ENCODE measurements around the gene F7.

Gene F7

GRCh38 chr13:113119822-113120189, 14.2 kb downstream of the F7 start:
- no peak for DNase-seq

DNA sequence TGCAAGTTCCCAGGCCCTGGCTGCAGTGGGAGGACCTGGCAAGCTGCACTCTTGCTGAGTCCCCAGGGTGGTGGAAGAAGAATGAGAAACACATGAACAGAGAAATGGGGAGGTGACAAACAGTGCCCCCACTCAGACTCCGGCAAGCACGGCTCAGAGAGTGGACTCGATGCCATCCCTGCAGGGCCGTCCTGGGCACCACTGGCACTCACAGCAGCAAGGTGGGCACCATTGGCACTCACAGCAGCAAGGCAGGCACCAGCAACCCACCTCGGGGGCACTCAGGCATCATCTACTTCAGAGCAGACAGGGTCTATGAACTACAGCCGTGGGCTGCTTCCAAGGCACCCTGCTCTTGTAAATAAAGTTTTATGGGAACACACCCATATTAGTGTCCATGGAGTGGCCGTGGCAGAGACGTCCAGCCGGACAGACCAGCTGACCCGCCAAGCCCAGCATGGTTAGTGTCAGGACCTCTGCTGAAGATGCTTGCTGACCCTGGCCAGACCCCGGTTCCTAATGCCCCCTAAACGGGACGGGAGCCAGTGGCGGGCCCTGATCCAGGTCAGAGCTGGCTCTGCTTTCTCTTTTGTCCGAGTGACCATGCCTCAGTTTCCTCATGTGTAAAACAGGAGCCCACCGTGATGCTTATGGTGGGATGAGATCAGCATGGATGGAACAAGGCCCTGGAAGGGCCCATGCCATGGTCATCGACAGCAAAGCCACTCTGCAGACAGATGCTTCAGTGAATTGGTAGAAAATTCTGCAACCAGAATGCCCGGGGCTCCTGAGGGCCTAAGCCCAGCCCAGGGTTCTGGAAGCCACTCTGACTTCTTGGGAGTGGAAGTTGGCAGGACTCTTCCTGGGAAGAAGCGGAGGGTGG, 14.9 kb downstream of the F7 start:
- no peak for DNase-seq

DNA sequence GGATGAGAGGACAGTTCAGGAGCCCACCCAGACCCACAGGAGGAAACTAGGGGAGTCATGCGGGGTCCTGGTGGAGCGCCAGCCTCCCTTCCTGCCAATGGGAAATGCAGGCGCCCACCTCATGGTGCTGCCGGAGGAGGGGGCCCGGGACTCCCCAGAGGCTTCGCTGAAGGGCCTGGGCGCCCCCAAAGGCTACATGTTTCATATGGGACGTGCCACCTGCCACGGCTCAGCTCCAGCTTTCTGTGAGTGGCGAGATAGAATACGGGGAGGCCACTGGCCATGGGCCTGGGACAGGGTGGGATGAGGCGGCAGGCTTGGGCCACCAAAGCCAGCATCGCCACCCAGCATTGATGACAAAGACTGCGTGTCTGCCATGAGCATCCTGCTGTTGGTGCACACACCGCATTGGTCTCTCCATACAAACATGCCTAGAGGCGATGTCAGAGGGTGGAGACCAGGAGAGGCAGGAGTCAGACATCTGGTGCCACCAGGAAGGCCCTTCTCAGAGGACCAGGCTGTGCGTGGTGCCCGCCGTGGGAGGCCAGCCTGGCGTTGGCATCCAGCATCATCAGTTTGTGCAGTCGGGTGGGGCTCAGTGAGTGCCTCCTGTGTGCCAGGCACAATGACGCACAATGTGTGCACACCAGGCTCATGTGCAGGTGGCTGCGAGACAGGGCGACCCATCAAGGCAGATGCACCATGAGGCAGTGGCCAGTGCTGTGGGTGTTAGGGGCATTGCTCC, 15.8 kb downstream of the F7 start:
- DNase-seq: no peak

DNA sequence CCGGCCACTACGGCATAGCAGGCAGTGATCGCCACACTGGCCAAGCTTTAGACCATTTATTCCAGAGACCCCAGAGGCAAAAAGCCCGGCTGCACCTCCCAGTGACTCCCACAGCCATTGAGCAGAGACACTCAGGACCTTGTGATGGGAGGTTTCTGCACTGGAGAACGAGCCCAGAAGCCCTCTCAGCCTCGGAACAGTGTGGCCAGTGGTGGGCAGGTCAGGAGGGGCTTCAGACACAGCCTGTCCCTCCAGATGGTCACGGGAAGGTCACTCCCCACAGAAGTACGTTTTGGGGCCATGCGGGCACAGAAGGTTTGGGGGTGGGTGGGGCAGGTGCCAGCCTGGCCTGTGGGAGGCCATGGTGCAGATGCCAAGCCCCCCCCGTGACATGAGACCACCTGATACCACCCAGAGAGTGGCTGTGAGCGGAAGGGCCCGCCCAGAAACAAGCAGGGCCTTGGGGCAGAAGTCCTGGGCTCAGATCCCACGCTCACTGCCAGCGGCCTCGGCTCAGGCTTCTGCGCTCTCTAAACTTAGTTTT, 16.4 kb downstream of the F7 start:
- DNase-seq: no peak

GRCh38 chr13:113122550-113123225, 17.1 kb downstream of the F7 start, which contains the start of gene F10:
F10 (plus strand) TSS chr13:113122799; CDS start chr13:113122856, 57 bp downstream.
- DNase-seq: no peak

- no peak for DNase-seq
Observed at GRCh38 chr13:113123226-113124201, 17.9 kb downstream of the F7 start.

DNA sequence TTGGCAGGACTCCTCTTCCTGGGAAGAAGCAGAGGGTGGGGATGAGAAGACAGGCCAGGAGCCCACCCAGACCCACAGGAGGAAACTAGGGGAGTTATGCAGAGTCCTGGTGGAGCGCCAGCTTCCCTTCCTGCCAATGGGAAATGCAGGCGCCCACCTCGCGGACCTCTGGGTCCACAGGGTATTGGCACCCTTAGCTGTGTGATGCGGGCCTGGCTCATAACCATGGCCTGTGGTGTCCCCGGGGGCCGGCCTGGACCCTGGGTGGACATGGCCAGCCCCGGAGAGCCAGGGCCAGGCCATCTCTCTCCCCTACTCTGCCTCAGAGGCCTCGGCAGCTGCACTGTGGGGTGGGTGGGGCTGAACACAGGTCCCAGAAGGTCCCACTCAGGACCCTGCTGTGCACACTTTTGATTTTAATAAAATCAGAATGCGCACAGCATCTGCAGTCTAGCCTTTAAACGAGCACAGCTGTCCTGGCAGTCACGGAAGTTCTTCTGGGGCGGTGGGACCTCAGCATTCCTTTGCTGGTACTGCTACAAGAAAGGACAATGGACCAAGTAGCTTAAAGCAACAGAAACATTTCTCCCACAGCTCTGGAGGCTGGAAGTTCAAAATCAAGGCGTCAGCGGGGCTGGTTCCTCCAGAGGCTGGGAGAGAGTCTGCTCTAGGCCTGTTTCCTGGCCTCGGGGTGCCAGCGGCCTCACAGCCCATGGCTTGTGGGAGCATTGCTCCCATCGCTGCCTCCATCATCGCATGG, 18.8 kb downstream of the F7 start:
- no peak for DNase-seq

GRCh38 chr13:113125506-113126264, 20.1 kb downstream of the F7 start:
- no peak for DNase-seq

DNA sequence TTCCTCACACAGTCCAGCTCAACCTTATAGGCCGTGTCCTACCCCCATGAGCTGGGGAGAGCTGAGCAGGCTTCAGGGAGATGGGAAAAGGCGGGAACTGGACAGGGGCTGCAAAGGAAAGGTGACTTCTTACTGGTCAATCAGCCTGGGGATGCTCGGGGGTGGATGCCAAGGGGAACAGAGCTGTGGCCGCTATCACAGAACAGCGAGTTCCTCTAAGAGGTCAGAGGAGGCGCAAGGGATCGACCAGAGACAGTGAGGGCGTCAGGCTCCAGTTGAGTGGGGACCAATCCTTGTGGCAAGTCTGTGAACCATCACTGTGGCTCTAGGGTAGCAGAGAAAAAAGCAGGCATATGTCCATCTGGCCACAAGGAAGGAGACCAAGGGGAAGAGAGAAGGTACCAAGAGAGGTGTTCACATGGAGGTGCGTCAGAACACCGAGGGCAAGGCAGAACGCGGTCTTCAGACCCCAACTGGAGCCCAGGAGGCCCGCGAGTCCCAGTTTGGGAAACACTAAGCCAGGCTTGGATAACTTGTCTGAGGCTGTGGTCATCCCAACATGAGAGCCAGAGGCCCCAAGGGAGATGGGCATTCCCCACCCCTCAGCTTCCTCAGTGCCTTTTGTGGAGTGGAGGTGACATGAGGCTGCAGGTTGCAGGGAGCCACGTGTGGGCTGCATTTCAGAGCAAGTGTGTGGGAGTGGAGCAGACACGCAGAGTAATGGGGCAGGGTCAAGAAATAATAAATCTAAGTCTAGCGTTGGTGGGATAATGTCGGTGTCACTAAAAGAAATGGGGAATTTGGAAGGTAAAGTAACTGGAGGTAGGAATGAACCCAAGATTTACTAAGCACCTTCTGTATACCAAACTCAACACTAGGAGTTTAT, 20.9 kb downstream of the F7 start:
- DNase-seq: no peak

DNA sequence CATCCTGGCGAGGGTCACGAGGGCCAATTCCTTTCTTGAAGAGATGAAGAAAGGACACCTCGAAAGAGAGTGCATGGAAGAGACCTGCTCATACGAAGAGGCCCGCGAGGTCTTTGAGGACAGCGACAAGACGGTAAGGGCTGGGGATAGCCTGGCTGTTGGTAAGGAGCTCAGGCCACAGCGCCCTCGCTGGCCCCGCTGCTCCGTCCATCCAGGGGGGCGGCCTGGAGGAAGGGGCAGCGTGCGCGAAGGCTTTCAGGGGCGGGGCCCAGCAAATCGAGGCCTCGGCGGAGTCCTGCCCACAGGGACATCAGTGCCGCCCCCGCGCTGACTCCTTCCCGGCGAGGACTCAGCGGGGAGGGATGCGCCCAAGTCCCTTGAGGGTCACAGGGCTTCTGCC, 23.9 kb downstream of the F7 start:
- DNase-seq: no peak

- DNase-seq: no peak
Observed at GRCh38 chr13:113129921-113130750, 24.5 kb downstream of the F7 start.

- no peak for DNase-seq
Observed at GRCh38 chr13:113135281-113135760, 29.7 kb downstream of the F7 start.

DNA sequence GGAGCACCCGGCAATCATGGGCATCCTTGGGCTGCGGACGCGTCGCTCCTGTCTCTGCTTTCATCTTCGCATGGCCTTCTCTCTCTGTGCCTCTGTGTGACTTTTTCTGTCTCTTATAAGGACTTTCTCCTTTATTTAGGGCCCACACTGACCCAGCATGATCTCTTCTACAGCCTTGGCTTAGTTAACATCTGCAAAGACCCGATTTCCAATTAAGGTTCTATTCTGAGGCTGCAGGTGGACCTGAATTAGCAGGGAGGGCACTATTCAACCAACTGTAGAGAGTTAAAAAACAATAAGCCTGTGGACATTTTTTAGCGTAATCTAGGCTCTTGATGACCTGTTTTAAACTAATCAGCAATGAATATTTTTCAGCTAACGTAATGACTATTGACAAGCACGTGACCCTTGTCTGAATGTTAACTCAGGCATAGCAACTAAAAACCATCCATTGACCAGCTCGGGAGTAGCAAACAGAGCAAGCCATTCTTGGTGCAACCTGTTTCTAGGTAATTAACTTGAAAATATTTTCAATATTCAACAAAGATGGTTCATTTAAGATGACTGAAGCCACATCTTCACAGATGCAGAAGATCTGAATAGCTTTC, 32.2 kb downstream of the F7 start:
- DNase-seq: no peak

DNA sequence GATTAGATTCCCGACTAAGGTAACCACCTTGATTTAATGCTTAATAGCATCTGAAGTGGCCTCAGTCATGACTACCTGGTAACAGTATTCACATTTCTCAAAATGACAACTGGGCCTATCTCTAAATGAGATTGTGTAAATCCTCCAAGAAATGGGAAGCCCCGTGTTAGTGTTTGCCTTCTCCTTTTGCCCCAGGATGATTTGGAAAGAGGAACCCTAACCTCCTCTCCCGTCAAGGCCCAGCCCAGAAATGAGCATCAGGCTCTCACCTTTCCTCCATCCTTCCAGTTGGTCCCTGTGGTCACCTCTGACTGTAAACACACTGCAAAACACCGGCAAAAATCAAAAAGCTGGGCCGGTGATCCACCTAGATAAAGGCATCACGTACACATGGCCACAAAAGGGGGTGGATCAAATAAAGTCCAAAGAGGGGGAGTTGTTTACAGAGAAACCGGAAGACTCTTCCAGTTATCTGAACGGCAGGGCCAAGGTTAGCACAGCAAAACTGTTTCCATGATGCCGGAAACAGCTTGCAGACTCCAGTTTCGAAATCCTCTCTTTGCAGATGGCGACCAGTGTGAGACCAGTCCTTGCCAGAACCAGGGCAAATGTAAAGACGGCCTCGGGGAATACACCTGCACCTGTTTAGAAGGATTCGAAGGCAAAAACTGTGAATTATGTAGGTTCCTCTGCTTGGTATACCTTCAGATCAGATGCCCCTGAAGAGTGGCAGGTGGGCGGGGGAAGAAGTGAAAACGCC, 33.4 kb downstream of the F7 start:
- DNase-seq: no peak

- no peak for DNase-seq
Observed at GRCh38 chr13:113139577-113139976, 34.0 kb downstream of the F7 start.

DNA sequence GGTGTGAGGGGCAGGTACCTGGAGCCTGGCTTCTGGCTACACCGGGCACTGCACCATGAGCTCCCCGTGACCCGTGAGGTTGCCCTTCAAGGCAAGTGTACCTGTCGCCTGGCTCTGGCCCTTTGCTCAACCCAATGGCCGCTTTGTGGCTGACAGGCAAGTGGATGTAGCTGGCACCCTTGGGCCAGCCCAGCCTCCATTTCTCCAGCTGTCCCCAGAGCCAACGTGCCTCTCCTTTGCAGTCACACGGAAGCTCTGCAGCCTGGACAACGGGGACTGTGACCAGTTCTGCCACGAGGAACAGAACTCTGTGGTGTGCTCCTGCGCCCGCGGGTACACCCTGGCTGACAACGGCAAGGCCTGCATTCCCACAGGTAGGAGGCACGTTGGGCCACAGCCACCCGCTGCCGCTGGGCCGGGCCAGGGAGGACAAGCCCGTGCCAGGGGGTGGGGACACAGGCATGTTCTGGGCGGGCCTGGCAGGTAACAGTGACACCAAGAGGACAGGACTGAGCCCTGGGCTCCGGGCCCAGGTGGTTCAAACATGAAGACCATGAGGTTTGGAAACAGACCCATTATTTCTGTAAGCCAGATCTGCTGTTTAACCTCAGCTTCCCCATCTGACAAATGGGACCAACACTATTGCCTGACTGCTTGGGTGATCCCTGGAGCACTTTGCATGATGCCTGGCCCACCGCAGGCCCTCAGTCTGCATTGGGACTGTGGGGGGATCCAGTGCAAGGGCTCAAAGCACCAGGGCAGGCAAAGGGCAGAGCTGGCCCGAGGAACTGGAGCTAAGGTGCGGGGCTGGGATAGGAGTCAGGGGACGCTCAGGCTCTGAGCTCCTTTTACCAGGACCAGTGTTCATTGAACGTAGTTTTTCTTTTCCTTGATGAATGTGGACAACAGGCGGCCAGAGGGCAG, 35.3 kb downstream of the F7 start:
- DNase-seq: no peak

Measured in DMS79 (cell line).